Neuron (in vitro differentiated cells): Measurements from ENCODE around the gene TSNAXIP1.
"Not testable (repeated sequence)": the region's sequence is repeated elsewhere in the genome, so short reads cannot be mapped to it uniquely, and the experiment has no call there.

ENCODE experiments used
- H2AFZ ChIP-seq: one replicate; pipeline ENCODE4 v1.6.1; 2013; ENCODE audit warnings: low read depth, mild to moderate bottlenecking, inconsistent platforms, low read length, moderate library complexity
- H3K27me3 ChIP-seq: one replicate; pipeline ENCODE4 v1.6.1; 2013; ENCODE audit warnings: low read length; ENCODE audit not compliant: insufficient read depth
- H3K36me3 ChIP-seq: one replicate; pipeline ENCODE4 v1.6.1; 2013; ENCODE audit warnings: low read length; ENCODE audit not compliant: insufficient read depth
- H3K4me1 ChIP-seq: one replicate; pipeline ENCODE4 v1.6.1; 2013; ENCODE audit warnings: low read length; ENCODE audit not compliant: insufficient read depth
- H3K4me3 ChIP-seq: 2 replicates; pipeline ENCODE4 v1.5.1; 2013; ENCODE audit warnings: mild to moderate bottlenecking, low read length, moderate library complexity
- H3K9me3 ChIP-seq: one replicate; pipeline ENCODE4 v1.6.1; 2013; ENCODE audit warnings: low read length

TSNAXIP1 gene

GRCh38 chr16:67833030-67833414 is 26.3 kb downstream of the TSNAXIP1 start:
- peak overlapping the region; percentile 90 for H2AFZ ChIP-seq
- H3K9me3 ChIP-seq, result no peaks in the 10 kb centered on the region
- H3K4me3 ChIP-seq, result peak overlapping the region; percentile 72
- H3K4me1 ChIP-seq, result peaks cover 15% of the 10 kb centered on the region
- H3K27me3 ChIP-seq, result no peaks in the 10 kb centered on the region
- peaks cover 42% of the 10 kb centered on the region for H3K36me3 ChIP-seq

- peaks cover 15% of the 10 kb centered on the region for H3K4me1 ChIP-seq
- no peaks in the 10 kb centered on the region for H3K9me3 ChIP-seq
- H3K4me3 ChIP-seq, result peak overlapping the region; percentile 72
- peaks cover 37% of the 10 kb centered on the region for H3K36me3 ChIP-seq
- peak overlapping the region; percentile 90 for H2AFZ ChIP-seq
- H3K27me3 ChIP-seq, result no peaks in the 10 kb centered on the region
Measured at GRCh38 chr16:67833415-67834241, 26.9 kb downstream of the TSNAXIP1 start.

- H2AFZ ChIP-seq, result peak overlapping the region; percentile 90
- peaks cover 15% of the 10 kb centered on the region for H3K4me1 ChIP-seq
- H3K4me3 ChIP-seq, result peak overlapping the region; percentile 72
- no peaks in the 10 kb centered on the region for H3K9me3 ChIP-seq
- H3K27me3 ChIP-seq, result no peaks in the 10 kb centered on the region
- H3K36me3 ChIP-seq, result peaks cover 31% of the 10 kb centered on the region
Measured at GRCh38 chr16:67834242-67834614, 27.5 kb downstream of the TSNAXIP1 start.

GRCh38 chr16:67837190-67837589 is 30.5 kb downstream of the TSNAXIP1 start:
- not testable (repeated sequence) for H3K4me3 ChIP-seq, H3K9me3 ChIP-seq, H2AFZ ChIP-seq, H3K36me3 ChIP-seq, H3K27me3 ChIP-seq
- H3K4me1 ChIP-seq, result peaks cover 15% of the 10 kb centered on the region

- Histone ChIP-seq H3K9me3 (no peaks in the 10 kb centered on the region), H3K4me3 (no peak overlapping the region), H2AFZ (no peak overlapping the region), H3K27me3 (no peaks in the 10 kb centered on the region), H3K4me1 (peaks cover 9% of the 10 kb centered on the region), H3K36me3 (no peaks in the 10 kb centered on the region)
Measured at GRCh38 chr16:67837811-67838210, 31.1 kb downstream of the TSNAXIP1 start.

GRCh38 chr16:67841198-67841815 is 34.6 kb downstream of the TSNAXIP1 start:
- no peaks in the 10 kb centered on the region for H3K9me3 ChIP-seq
- peak overlapping the region; percentile 85 for H3K4me3 ChIP-seq
- H3K4me1 ChIP-seq, result peaks cover 29% of the 10 kb centered on the region
- H3K36me3 ChIP-seq, result no peaks in the 10 kb centered on the region
- no peaks in the 10 kb centered on the region for H3K27me3 ChIP-seq
- peak overlapping the region; percentile 56 for H2AFZ ChIP-seq

GRCh38 chr16:67841816-67842508 is 35.3 kb downstream of the TSNAXIP1 start, which contains the start of gene THAP11:
Gene THAP11 (plus strand): TSS chr16:67842320. CDS start chr16:67842555, 235 bp downstream.
- H2AFZ ChIP-seq, result peak within 1 kb of the TSS; percentile 72
- H3K36me3 ChIP-seq, result no peaks in the 10 kb centered on the region
- H3K27me3 ChIP-seq, result no peaks in the 10 kb centered on the region
- peaks cover 29% of the 10 kb centered on the region for H3K4me1 ChIP-seq
- peak within 1 kb of the TSS; percentile 85 for H3K4me3 ChIP-seq
- no peaks in the 10 kb centered on the region for H3K9me3 ChIP-seq

GRCh38 chr16:67842509-67843342 is 36.0 kb downstream of the TSNAXIP1 start:
- no peaks in the 10 kb centered on the region for H3K27me3 ChIP-seq
- H3K9me3 ChIP-seq, result no peaks in the 10 kb centered on the region
- H3K36me3 ChIP-seq, result no peaks in the 10 kb centered on the region
- H2AFZ ChIP-seq, result peak overlapping the region; percentile 72
- peak overlapping the region; percentile 85 for H3K4me3 ChIP-seq
- peaks cover 31% of the 10 kb centered on the region for H3K4me1 ChIP-seq

- Histone ChIP-seq H3K9me3 (no peaks in the 10 kb centered on the region), H3K4me1 (peaks cover 37% of the 10 kb centered on the region)
Measured at GRCh38 chr16:67843343-67843765, 36.7 kb downstream of the TSNAXIP1 start.

GRCh38 chr16:67844497-67844896 is 37.8 kb downstream of the TSNAXIP1 start:
- no peaks in the 10 kb centered on the region for H3K9me3 ChIP-seq
- H3K27me3 ChIP-seq, result no peaks in the 10 kb centered on the region
- no peak overlapping the region for H3K4me3 ChIP-seq
- peaks cover 37% of the 10 kb centered on the region for H3K4me1 ChIP-seq
- H2AFZ ChIP-seq, result no peak overlapping the region
- peaks cover 5% of the 10 kb centered on the region for H3K36me3 ChIP-seq

More at GRCh38 chr16:67843343-67843765, 36.7 kb downstream of the TSNAXIP1 start:
- no peaks in the 10 kb centered on the region for H3K36me3 ChIP-seq
- H3K27me3 ChIP-seq, result no peaks in the 10 kb centered on the region
- no peak overlapping the region for H2AFZ ChIP-seq
- peak overlapping the region; percentile 85 for H3K4me3 ChIP-seq

GRCh38 chr16:67845291-67846062 is 38.8 kb downstream of the TSNAXIP1 start:
- no peak overlapping the region for H2AFZ ChIP-seq
- peaks cover 7% of the 10 kb centered on the region for H3K36me3 ChIP-seq
- H3K9me3 ChIP-seq, result no peaks in the 10 kb centered on the region
- H3K27me3 ChIP-seq, result no peaks in the 10 kb centered on the region
- H3K4me3 ChIP-seq, result peak overlapping the region; percentile 96
- H3K4me1 ChIP-seq, result peaks cover 37% of the 10 kb centered on the region

GRCh38 chr16:67846063-67846319 is 39.3 kb downstream of the TSNAXIP1 start:
- Histone ChIP-seq H3K9me3 (no peaks in the 10 kb centered on the region), H3K4me3 (peak overlapping the region; percentile 96), H2AFZ (peak overlapping the region; percentile 13), H3K36me3 (peaks cover 9% of the 10 kb centered on the region), H3K4me1 (peaks cover 37% of the 10 kb centered on the region), H3K27me3 (no peaks in the 10 kb centered on the region)
